Caco-2 (cell line): Measurements from ENCODE around the gene MYRF. TPM values are rescaled to one million over a fixed set of nuclear protein-coding genes. Genes with fewer than 3 reads are reported as not detected.

ENCODE experiments used
- BruUV-seq: library from RNA; stranded (reverse); fragments of 400-500 nt; replicated peaks from 2 replicates; lab custom pipeline; 2021; lab: Mats Ljungman, UMichigan
- CTCF ChIA-PET: fragments of 300-600 bp; sonication (Branson Sonifier 250); formaldehyde crosslinking; loops from one replicate; lab custom pipeline; 2022; ENCODE audit warnings: antibody characterized with exemption; lab: Charles Lee
- POLR2A ChIA-PET: fragments of 300-600 bp; sonication (Branson Sonifier 250); formaldehyde crosslinking; loops from one replicate; lab custom pipeline; 2022; ENCODE audit warnings: antibody characterized with exemption; lab: Charles Lee
- DNase-seq, 2 experiments: peaks; one replicate each; pipeline versions ENCODE4 v3.0.0 to v3.0.0-alpha.2; 2020 to 2022
- H3K27me3 ChIP-seq: replicated peaks from 2 replicates; pipeline ENCODE4 v1.6.0; 2011; ENCODE audit warnings: low read length; ENCODE audit not compliant: control insufficient read depth, insufficient read depth
- H3K36me3 ChIP-seq: 2 replicates; pipeline ENCODE4 v1.5.1; 2011; ENCODE audit warnings: low read length; ENCODE audit not compliant: control insufficient read depth, insufficient read depth
- H3K4me1 ChIP-seq: fragments of 250-450 bp; sonication (Bioruptor Pico); 2 replicates; pipeline ENCODE4 v1.5.1; 2020; ENCODE audit warnings: mild to moderate bottlenecking
- H3K4me3 ChIP-seq: 2 replicates; pipeline ENCODE4 v1.5.1; 2011; ENCODE audit warnings: low read depth, mild to moderate bottlenecking, control low read depth, low read length
- H3K9me3 ChIP-seq: fragments of 250-450 bp; sonication (Bioruptor Pico); 2 replicates; pipeline ENCODE4 v1.5.1; 2020; ENCODE audit warnings: mild to moderate bottlenecking, moderate library complexity
- H3K27ac Mint-ChIP-seq: one replicate; pipeline ENCODE4 v1.8.0; 2022; ENCODE audit warnings: mixed read lengths; ENCODE audit not compliant: unreplicated experiment
- H3K27me3 Mint-ChIP-seq: one replicate; pipeline ENCODE4 v1.8.0; 2022; ENCODE audit warnings: mixed read lengths; ENCODE audit not compliant: insufficient read depth, unreplicated experiment
- H3K36me3 Mint-ChIP-seq: one replicate; pipeline ENCODE4 v1.8.0; 2022; ENCODE audit warnings: mild to moderate bottlenecking, mixed read lengths; ENCODE audit not compliant: insufficient read depth, unreplicated experiment
- H3K4me1 Mint-ChIP-seq: one replicate; pipeline ENCODE4 v1.8.0; 2022; ENCODE audit warnings: low read depth, mixed read lengths; ENCODE audit not compliant: unreplicated experiment
- H3K4me3 Mint-ChIP-seq: one replicate; pipeline ENCODE4 v1.8.0; 2022; ENCODE audit warnings: mild to moderate bottlenecking, moderate library complexity, mixed read lengths; ENCODE audit not compliant: unreplicated experiment
- H3K9me3 Mint-ChIP-seq: one replicate; pipeline ENCODE4 v1.8.0; 2022; ENCODE audit warnings: mixed read lengths; ENCODE audit not compliant: unreplicated experiment
- CTCF ChIP-seq, 2 experiments: fragments of 200-600 bp in 1 of 2; IDR thresholded peaks; 1 replicate in 1 of 2; 2 replicates in 1 of 2; pipeline versions ENCODE4 v1.5.1 to v1.8.0; 2011 to 2022; ENCODE audit warnings: antibody characterized with exemption in 1 of 2, control low read depth in 1 of 2, inconsistent platforms in 1 of 2, low read depth in 1 of 2, low read length in 1 of 2, mild to moderate bottlenecking in 1 of 2, moderate library complexity in 1 of 2; ENCODE audit not compliant: insufficient read depth in 1 of 2, severe bottlenecking in 1 of 2, unreplicated experiment in 1 of 2
- intact Hi-C: fragments of 100-400 bp; cut with micrococcal nuclease; formaldehyde crosslinking; loops from one replicate; pipeline ENCODE4 v1.10.0; 2022; ENCODE audit not compliant: unreplicated experiment
- total RNA-seq: library from RNA; stranded (reverse); gene quantifications from 2 replicates; pipeline ENCODE4 v1.2.3, GENCODE V29; 2022

Gene MYRF
- total RNA-seq, 1 experiment from 2014 or later, result 169 TPM

- Histone ChIP-seq H3K9me3 (no peaks in the 10 kb centered on the region), H3K4me3 (no peak overlapping the region), H3K4me1 (peaks cover 52% of the 10 kb centered on the region), H3K27me3 (no peaks in the 10 kb centered on the region), H3K36me3 (peaks cover 4% of the 10 kb centered on the region)
- Mint-ChIP-seq H3K36me3 (peaks cover 48% of the 10 kb centered on the region), H3K27me3 (no peaks in the 10 kb centered on the region), H3K4me1 (peaks cover 6% of the 10 kb centered on the region), H3K27ac (no peak overlapping the region), H3K4me3 (no peak overlapping the region), H3K9me3 (no peaks in the 10 kb centered on the region)
- TF ChIP-seq CTCF (IDR thresholded peaks at IDR 0.05; ENCODE audit: insufficient read depth in 1 of 2, low read depth in 1 of 2, low read length in 1 of 2, severe bottlenecking in 1 of 2, unreplicated experiment in 1 of 2), result no peak
- intact Hi-C loops, result no loop called here
- POLR2A ChIA-PET, result no interaction called here
- no peak for DNase-seq
- CTCF ChIA-PET, result no interaction called here
- no TSS peak for BruUV-seq
Measured at GRCh38 chr11:61762798-61763197, 10.4 kb downstream of the MYRF start.

- no peak for DNase-seq
- no TSS peak for BruUV-seq
- Histone ChIP-seq H3K36me3 (peaks cover 4% of the 10 kb centered on the region), H3K4me3 (no peak overlapping the region), H3K4me1 (peaks cover 52% of the 10 kb centered on the region), H3K27me3 (no peaks in the 10 kb centered on the region), H3K9me3 (no peaks in the 10 kb centered on the region)
- intact Hi-C loops, result no loop called here
- Mint-ChIP-seq H3K36me3 (peaks cover 51% of the 10 kb centered on the region), H3K9me3 (no peaks in the 10 kb centered on the region), H3K4me1 (peaks cover 14% of the 10 kb centered on the region), H3K4me3 (no peak overlapping the region), H3K27ac (no peak overlapping the region), H3K27me3 (no peaks in the 10 kb centered on the region)
- CTCF ChIA-PET, result interaction anchor here (1.8 to 2.6 kb wide), 2 partner anchors 10 to 16 kb away, joined by 6 to 8 read pairs; no protein-coding TSS in a partner anchor
- no peak for TF ChIP-seq CTCF (IDR thresholded peaks at IDR 0.05; ENCODE audit: insufficient read depth in 1 of 2, low read depth in 1 of 2, low read length in 1 of 2, severe bottlenecking in 1 of 2, unreplicated experiment in 1 of 2)
- POLR2A ChIA-PET, result no interaction called here
Measured at GRCh38 chr11:61763930-61764605, 11.6 kb downstream of the MYRF start.

- no peak overlapping the region for H3K4me3 Mint-ChIP-seq
- peaks cover 49% of the 10 kb centered on the region for H3K36me3 Mint-ChIP-seq
- H3K27ac Mint-ChIP-seq, result no peak overlapping the region
- H3K4me3 ChIP-seq, result no peak overlapping the region
- TF ChIP-seq CTCF (IDR thresholded peaks at IDR 0.05; ENCODE audit: insufficient read depth in 1 of 2, low read depth in 1 of 2, low read length in 1 of 2, severe bottlenecking in 1 of 2, unreplicated experiment in 1 of 2), result no peak
- POLR2A ChIA-PET, result no interaction called here
- peaks cover 4% of the 10 kb centered on the region for H3K36me3 ChIP-seq
- H3K4me1 ChIP-seq, result peaks cover 54% of the 10 kb centered on the region
- no peaks in the 10 kb centered on the region for H3K9me3 ChIP-seq
- H3K9me3 Mint-ChIP-seq, result no peaks in the 10 kb centered on the region
- intact Hi-C loops, result no loop called here
- DNase-seq, result no peak
- peaks cover 14% of the 10 kb centered on the region for H3K4me1 Mint-ChIP-seq
- H3K27me3 Mint-ChIP-seq, result no peaks in the 10 kb centered on the region
- CTCF ChIA-PET, result interaction anchor here (1.8 to 2.6 kb wide), 2 partner anchors 11 to 17 kb away, joined by 6 to 8 read pairs; no protein-coding TSS in a partner anchor
- no TSS peak for BruUV-seq
- H3K27me3 ChIP-seq, result no peaks in the 10 kb centered on the region
Measured at GRCh38 chr11:61764606-61765260, 12.3 kb downstream of the MYRF start.
